ENCODE data around the gene GPR137C.

GPR137C gene, protein sequence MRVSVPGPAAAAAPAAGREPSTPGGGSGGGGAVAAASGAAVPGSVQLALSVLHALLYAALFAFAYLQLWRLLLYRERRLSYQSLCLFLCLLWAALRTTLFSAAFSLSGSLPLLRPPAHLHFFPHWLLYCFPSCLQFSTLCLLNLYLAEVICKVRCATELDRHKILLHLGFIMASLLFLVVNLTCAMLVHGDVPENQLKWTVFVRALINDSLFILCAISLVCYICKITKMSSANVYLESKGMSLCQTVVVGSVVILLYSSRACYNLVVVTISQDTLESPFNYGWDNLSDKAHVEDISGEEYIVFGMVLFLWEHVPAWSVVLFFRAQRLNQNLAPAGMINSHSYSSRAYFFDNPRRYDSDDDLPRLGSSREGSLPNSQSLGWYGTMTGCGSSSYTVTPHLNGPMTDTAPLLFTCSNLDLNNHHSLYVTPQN

DNA sequence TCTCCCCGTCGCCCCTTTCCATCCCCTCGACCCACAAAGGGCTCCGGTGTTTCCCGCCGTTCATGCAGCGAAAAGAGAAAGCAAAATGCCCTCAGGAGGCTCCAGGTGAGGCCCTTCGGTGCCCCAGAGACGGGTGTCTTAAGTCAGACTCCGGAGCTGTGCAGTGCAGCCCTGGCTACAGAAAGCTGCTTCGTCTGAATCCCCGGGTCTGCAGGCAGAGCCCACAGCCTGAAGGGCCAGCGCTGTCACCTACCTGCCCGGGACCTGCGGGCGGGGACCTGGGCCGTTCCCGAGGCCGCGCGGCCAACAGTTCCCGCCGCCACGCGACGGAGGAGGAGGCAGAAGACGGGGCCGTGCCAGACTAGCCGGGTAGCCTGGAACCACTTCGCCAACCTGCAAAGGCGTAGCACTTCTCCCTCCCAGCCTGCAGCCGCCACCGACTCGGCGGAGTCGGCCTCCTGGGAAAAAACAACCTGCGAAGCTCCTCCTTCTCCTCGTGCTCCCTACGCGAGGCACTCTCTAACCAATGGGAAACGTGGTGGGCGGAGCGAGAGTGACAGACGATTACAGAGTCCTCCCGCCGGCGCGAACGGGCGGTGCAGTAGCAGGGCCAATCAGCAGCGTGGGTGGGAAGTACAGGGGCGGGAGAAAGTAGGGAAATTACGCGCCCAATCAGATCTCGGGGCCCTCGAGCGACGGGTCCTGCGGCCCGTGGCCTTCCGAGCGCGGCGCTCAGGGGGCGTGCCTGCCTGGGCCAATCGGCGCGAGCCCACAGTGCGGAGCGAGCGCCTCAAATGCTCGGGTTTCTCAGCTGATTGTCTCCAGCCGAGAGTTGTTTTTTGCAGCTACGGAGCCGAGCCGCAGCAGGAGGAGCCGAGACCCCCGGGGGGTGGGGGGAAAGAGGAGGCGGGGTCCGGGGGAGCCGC is at the start of gene GPR137C, which contains the start of gene TXNDC16:
GPR137C (plus strand) TSS at position 774 of the 926 bp plus-strand sequence. CDS start 312 bp downstream, outside the sequence.
TXNDC16 (minus strand) TSS at position 443 of the 926 bp plus-strand sequence. CDS start 8,948 bp downstream, outside the sequence.
- in situ Hi-C loops (cut with MboI; ENCODE audit: low sequenced_read_pairs), result no loop called here

DNA sequence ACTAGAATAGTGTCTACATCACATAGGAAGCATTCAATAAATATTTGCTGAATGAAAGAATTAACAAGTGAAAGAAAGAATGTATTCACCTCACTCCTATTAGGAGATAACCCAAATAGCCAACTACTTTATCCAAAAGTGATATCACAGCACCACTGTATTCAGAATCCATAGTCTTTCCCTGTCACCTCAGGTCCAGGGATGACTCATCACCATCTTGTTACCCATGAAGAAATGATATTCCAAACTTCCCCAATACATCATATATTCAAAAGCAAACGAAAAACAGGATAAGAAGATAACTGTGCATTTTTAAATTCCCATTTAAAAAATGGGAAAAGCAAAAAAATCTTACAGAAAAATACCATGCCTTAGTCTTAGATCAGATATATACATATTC is 39.4 kb upstream of the GPR137C start:
- in situ Hi-C loops (cut with MboI; ENCODE audit: low sequenced_read_pairs), result no loop called here

DNA sequence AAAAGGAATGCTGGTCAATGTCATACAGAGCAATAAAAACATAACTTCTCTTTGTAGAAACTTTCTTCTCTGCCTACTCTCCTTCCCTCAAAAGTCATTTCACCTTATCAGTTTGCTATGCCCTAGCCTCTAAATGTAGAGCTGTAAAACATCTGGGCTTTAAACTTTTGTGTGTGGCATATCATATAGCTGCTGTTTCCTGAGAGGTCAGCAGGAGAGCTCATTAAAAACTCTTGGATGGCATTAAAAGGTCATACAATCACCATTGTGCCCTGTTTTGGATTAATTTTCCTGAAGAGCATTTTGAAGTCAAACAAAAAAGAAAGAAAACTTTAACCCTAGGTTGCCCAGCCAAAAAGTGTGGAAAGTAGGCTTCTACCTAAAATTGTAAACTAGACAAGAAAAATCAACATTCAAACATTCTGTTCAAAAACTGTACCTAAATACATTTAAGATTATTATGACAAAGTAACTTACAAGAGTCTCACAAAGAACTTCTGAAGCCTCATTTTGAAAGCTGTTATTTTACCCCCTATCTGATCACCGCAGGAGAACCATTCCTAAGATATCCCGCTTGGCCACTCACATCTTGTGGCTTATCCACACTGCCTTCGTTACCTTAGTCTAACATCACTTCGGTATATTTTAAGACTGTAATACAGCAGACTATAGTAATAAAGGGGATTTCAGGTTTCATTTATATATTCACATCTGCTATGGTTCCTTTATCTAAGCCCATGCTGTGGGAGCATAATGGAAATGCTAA is 38.4 kb upstream of the GPR137C start:
- in situ Hi-C loops (cut with MboI; ENCODE audit: low sequenced_read_pairs), result no loop called here

DNA sequence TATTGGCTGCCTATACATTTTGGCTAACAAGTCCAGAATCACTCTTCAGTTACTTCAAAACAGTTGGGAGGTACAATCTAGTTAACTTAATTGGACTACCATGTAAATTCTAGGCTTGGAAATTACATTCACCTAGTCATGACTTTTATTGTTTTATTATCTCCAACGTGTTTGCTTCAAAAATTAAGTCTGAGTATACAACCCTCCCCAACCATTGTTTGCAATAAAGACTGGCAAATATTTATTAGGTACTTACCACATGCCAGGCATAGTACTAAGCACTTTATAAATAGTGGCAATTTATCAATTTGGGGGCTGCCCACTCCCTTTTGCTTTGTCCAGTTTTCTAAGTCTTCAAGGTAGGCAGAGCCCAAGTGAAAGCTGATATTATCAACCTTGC is 30.6 kb upstream of the GPR137C start:
- in situ Hi-C loops (cut with MboI; ENCODE audit: low sequenced_read_pairs), result no loop called here

DNA sequence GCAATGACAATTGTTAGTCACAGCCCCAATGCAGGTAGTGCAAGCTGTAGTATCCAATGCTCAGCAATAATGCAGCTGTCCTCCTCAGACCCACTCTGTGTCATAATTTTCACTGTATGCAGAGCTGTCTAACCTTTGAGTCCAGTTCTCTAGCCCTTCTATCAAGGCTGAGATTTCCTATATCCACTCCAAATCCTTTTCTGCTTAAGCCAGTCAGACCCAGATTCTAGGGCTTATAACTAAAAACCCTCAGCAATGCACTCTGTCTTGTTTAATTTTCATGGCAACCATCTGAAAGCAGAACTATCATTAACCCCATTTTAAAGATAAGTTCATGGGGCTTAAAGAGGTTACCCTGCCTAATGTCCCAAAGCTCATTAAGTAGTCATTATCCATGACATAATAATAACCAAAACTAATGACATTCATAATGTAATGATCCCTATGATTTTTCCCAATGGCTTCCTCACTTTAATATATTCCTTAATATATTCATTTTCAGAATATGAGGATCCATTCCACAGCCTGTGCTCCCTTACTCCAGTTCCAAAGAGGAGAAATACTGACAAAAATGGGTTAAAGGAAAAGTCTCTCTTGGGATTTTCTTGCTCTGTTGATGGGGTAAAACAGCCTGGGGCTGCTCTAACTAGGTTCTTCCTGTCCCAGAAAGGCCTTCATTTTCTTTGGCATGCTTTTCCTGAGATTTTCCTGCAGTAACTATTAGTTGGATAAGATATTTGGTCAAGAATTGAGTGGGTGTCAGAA is 29.9 kb upstream of the GPR137C start:
- in situ Hi-C loops (cut with MboI; ENCODE audit: low sequenced_read_pairs), result no loop called here

DNA sequence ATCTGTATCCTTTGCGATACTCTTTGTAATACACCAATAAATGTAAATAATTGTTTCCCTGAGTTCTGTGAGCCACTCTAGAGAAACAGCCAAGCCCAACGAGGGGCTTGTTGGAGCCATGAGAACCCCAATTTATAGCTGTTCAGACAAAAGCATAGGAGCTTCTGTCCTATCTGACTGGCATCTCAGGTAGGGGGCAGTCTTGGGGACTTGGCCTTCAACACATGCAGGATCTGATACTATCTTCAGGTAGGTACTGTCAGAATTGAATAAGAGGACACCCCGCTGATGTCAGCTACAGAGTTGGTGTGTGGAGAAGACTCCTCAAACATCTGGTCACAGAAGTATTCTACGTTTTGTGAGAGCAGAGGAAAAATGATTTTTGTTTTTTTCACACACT is 25.6 kb upstream of the GPR137C start:
- in situ Hi-C loops (cut with MboI; ENCODE audit: low sequenced_read_pairs), result no loop called here

DNA sequence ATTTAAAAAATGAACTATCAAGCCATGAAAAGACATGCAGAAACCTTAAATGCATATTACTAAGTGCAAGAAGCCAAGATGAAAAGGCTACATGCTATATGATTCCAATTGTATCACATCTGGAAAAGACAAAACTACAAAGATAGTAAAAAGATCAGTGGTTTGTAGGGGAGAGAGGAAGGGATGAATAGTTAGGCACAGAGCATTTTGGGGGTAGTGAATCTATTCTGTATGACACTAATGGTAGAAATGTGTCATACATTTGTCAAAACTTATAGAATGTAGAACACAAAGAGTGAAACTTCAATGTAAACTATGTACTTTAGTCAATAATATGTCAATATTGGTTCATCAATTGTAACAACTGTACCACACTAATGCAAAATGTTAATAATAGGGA is 21.2 kb upstream of the GPR137C start:
- in situ Hi-C loops (cut with MboI; ENCODE audit: low sequenced_read_pairs), result no loop called here

DNA sequence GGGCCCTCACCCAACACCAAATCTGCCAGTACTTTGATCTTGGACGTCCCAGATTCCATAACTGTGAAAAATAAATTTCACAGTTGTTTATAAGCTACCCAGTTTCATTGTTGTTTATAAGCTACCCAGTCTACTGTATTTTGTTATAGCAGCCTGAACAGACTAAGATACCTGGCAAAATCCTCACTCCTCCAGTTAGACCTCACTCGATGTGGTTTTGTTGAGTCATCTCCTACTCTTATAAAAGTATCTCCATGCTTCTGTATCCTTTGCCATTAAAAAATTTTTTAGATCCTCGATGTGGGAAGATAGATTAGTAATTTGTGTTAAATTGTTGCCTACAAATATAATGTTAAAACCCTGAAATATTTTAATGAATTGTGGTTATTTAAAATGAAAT is 16.4 kb upstream of the GPR137C start:
- in situ Hi-C loops (cut with MboI; ENCODE audit: low sequenced_read_pairs), result no loop called here

DNA sequence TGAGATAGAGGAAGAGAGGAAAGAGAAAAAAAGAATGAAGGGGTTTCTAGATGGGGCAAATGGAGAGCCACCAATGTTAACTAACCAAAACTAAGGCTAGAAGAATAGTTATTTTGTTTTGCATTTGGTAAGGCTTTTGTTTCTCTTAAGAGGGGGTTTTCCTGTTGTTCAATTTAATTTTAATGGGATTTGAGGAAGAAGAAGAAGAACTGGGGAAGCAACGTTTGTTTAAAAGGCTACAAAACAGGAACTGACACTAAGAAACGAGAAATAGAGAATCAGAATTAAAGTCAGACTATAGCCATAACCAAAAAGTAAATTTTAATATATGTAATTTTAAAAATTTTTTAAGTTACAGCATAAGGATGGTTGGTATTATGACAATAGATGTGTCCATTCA is 14.0 kb upstream of the GPR137C start:
- in situ Hi-C loops (cut with MboI; ENCODE audit: low sequenced_read_pairs), result no loop called here

DNA sequence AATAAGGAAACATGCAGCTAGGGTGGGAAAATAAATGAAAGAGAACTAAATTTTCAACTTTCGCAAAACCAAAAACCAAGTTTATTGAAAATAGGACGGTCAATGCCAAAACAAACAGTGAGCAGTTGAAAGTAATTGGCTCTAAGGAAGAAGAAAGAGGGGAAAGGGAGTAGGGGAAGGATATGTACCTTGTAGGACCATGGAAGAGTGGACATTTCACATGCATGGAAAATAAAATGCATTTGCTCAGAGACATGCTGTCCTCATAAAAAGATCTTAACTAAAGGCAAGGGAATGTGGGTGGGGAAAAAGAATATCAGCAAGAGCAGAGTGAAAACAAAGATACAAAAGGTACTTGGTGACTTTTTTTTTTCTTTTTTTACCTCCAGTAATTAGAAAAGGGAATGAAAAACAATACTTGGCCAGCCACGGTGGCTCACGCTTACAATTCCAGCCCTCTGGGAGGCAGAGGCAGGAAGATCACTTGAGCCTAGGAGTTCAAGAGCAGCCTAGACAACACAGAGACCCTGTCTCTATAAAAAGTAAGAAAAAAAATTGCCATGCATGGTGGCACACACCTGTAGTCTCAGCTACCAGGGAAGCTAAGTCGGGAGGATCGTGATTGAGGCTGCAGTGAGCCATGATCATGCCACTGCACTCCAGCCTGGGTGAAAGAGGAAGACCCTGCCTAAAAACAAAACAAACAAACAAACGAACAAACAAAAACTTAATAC is 6.9 kb upstream of the GPR137C start:
- in situ Hi-C loops (cut with MboI; ENCODE audit: low sequenced_read_pairs), result no loop called here

DNA sequence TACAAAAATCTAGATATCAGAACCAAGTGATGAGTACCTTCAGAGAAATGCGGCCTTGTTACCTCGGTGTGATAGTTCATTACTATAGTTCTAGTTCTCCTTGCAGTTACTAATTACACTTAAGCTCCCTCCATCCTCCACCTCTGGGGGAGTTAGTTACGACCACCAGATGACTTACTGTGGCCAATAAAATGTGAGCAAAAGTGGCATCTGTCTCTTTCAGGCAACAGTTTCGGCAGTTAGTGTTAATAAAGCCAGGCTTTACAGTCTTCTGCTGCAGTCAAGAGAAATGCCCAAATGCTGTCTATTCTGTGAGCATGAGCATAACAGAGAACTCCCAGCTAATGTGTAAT is 6.3 kb upstream of the GPR137C start:
- in situ Hi-C loops (cut with MboI; ENCODE audit: low sequenced_read_pairs), result no loop called here

DNA sequence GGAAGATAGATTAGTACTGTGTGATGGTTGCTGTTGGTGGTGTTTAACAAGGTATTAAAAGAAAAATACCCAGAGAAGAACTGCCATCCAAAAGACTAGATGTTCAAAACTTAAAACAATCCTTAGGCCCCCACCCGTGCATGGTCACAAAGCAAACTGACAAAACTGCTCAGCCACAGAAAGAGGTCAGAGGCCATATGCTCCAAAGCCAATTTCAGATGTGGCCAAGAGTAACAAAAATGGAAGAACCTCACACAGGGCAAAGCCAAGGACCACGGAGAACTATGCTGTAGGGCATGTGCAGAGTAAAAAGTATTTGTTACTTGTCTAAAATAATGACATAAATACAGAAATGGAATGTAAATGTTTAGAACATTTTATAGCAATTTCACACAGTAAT is 5.6 kb upstream of the GPR137C start:
- in situ Hi-C loops (cut with MboI; ENCODE audit: low sequenced_read_pairs), result no loop called here

DNA sequence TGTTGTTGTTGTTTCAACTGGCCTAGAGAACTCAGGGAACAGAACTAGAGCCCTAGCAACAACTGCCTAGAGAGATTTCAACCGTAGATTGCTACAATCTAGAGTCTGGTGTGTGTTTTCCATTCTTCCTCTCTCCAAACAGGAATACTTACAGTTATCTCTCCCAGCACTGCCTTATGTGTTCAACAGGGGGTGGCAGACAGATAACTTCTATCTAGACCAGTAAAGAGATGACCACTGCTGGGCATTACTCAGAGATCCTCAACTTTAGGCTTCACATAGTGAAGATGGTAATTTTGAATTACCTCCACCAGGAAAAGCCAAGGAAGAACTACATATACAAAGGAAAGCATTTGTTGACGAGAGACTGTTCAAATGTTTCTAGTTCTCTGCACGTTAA is 5.1 kb upstream of the GPR137C start:
- in situ Hi-C loops (cut with MboI; ENCODE audit: low sequenced_read_pairs), result no loop called here

DNA sequence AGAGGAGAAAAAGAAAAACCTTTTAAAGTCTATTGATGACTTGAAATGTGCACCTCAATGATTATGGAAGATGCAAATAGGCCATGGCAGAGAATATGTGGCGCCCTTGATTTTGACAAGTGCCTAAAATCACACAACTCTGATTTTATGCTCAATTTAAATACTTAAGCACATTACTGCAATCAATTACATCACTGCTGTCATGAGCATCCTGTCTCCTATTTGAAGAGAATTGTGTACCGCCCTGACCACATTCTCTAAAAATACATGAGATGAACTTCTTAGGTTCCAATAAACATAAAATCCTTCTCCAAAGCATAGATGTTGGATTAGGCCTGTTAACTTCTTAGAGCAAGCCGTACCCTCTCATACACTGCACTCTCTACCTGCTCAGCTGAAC is 2.0 kb upstream of the GPR137C start:
- in situ Hi-C loops (cut with MboI; ENCODE audit: low sequenced_read_pairs), result no loop called here

DNA sequence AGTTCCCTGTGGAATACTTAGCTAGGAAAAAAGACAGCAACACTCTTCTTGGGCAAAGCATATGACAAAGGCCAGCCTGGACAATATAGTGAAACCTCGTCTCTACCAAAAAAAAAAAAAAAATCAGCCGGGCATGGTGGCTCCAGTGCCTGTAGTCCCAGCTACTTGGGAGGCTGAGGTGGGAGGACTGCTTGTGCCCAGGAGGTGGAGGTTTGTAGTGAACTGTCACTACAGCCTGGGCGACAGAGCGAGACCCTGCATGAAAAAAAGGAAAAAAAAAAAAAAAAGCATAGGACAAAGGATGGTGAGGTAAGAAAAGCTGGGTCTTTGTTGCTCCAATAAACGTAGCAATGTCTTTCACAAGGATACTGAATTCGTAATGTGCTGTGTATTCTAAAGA is 1.4 kb upstream of the GPR137C start:
- in situ Hi-C loops (cut with MboI; ENCODE audit: low sequenced_read_pairs), result no loop called here

DNA sequence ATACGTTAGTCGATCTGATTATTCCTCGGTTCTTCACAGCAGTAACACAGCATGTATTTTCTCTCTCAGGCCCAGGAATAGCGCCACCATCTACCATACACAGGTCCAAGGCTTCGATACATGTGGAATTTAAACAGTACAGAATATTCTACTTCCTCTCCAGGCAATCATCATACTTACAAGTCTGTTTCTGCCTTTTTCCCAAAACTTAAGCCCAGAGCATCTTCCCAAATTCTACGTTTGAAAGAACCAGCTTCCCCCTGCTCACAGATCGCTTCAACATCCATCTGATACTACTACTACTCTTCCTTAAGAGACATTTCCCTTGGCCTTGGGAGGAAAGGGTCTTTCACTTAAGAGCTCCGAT is 957 bp upstream of the GPR137C start:
- in situ Hi-C loops (cut with MboI; ENCODE audit: low sequenced_read_pairs), result no loop called here

DNA sequence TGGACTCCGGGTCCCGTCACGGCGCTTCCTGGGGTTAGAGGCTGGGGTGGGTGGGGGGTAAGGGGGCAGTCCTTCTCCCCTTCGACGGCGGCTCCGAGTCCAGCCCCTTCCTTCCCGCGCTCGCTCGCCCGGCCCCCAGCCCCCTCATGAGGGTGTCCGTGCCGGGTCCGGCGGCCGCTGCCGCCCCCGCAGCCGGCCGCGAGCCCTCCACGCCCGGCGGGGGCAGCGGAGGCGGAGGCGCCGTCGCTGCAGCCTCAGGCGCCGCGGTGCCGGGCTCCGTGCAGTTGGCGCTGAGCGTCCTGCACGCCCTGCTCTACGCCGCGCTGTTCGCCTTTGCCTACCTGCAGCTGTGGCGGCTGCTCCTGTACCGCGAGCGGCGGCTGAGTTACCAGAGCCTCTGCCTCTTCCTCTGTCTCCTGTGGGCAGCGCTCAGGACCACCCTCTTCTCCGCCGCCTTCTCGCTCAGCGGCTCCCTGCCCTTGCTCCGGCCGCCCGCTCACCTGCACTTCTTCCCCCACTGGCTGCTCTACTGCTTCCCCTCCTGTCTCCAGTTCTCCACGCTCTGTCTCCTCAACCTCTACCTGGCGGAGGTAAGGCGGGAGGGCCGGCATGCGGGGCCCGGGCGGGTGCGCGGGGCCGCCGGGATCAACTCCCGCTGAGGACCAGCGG is 500 bp downstream of the GPR137C start:
- in situ Hi-C loops (cut with MboI; ENCODE audit: low sequenced_read_pairs), result no loop called here

DNA sequence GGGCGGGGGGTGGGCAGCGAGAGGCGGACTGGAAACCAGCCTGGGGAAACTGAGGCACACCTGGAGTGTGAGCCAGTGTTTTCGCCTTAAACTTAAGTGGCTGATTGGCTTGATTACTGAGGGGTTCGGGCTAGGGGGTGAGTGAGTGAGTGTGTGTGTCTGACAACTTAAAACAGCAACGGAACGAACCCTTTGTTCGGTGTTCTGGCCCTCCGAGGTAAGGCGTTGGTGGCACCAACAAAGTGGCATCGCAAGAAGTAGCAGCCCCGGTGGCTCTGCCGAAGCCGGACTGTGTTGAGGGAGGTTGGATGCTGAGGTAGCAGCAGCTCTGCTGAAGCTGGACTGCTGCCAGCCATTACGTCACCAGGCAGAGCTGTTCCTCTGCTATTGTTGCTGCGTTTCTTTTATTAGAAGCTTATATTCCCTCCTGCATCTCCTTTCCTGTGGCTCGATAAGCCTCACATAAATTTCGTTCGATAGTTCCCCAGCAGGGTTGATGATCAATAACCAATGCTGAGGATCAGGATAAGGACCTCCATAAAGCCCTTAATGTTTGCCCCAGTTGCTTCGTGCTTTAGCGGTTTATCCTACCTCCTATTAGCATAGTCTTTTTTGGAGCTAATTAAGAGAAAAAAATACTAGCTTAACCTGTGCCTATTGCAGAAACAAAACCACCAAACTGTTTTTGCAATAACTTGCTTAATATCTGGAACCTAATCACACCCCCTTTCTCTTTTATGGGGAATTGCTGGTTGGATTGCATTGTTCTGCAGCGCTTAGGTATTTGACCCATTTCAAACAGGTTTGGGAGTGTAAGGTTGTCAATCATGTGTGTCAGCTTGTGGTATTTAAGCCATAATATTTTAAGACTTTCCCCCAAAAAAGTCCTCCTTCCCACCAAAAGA is 1.3 kb downstream of the GPR137C start:
- in situ Hi-C loops (cut with MboI; ENCODE audit: low sequenced_read_pairs), result no loop called here

Measured in HL-60/S4 treated with retinoic acid at 250 ng/mL for 4 days and 3 days (cell line).